Stimulated activated CD8-positive, alpha-beta memory T cell treated with anti-CD3 and anti-CD28 coated beads, Interleukin-4, amount 100 ng/mL, for 4 hours (primary cell): ENCODE data around the gene SEC16B.

Experiments
- DNase-seq, 2 donors: peaks; one replicate each; pipeline ENCODE4 v3.0.0-alpha.2; 2020; ENCODE audit warnings: low read depth in 2 of 2, low spot score in 1 of 2

The SEC16B gene

DNA sequence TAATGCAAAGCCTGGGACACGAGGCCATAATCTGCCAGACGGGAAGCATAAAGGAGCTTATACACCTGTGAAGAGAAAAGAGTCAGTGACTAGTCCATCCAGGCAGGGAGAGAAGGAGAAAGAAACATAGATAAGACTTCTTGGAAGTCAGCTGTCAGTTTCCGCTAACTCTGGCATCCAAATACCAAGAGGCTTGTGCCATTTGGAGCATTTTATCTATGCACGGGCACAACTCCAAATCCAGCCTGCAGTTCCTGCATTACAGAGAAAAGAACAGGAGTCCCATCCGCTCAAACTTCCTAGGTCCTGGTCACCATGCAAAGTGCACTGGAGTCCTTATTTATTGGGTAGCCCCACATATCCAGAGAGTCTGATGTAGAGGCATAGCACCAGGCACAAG lies 27.9 kb downstream of the SEC16B start:
- no peak for DNase-seq

DNA sequence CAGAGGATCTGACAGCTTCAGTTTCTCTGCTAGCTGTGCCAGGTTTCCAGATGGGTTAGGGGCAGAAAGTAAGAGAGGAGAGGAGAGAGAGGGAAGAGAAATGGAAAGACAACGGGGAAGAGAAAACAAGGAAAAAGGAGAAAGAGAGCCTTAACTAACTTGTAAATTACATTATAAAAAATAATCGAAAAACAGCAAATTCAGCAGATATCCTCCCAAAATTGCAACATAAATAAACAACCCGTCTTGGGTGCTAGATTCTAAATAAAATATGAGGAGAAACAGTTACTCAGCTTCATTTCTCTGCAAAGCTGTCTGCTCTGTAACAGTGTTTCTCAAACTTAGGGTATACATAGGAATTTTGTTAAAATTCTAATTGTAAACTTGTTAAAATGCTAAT lies 29.2 kb downstream of the SEC16B start:
- DNase-seq: no peak

DNA sequence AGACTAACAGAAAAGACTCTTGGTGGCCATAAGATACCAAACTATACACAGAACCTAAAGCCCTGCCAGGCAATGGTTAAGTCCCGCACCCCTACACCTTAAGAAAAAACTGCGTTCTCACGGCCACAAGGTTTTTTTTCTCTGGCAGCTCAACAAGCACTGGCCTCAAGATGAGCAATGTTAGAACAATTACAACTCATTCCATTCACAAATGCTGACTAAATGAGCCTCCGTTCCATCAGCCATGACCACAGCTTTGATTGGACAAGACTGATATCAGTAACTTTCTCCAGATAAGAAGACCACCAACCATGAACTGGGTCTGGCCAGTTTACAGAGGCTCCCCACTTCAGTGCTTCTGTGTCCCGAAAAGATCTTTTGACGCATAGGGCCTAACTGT lies 31.9 kb downstream of the SEC16B start:
- no peak for DNase-seq

DNA sequence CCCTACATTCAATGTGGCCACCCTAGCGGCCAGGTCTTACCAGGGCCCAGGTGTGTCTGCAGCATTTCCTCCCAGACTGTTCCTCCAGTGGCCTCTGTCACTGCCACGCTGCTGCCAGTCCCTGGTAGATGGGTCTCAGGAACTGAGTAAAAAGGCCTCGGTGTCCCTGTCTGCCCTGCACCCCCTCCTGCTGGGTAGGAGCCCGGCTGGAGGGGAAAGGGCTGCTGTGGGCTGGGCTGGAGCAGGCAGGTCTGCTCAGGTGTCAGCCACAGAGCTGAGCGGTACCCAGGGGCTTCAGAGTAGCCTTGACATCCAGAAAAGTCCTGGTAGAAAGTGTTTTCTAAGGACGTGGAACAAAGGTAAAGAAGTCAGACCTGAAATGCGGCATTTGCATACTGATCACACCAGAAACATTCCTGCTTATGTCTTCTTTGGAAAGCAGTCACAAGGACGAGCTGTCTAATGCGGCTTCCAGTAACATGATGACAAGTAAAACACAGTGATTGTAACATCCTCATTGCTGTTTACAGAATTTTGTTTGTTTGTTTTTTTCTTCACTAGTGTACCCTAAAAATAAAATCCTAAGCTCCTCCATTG lies 32.6 kb downstream of the SEC16B start:
- no peak for DNase-seq

DNA sequence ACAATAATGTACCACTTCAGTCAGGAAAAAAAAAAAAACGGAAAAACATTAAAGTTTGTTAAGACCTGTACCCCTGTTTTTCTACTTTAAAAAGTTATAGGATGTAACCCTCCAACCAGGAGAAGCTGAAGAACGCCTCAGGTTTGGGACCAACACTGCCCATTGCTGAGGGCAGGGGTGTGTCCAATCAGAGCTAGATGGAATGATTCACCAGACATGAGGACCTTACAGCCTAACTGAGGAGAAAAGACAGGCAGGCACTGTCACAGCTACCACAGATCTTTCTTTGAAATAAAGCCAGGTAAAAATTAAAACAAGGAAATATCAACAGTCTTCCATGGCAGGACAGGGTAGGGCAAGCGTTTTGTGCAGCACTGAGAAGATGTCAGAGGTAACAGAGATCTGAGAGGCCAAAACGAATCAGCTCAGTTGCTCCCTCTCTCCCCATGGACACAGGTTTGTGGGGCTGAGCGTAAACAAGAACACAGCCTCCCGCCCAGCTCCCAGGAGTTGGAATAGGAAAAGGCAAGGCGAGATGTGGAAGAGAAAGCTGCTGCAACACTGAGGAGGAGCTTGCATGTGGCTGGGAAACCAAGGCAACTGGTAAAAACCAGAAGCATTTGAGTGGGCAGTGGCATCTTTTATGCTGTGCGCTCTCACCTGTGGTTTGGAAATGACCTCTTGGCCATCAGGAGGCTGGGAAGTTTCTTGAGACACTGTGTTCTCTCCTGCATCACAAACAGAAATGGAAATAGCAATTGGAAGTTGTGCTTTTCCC lies 34.0 kb downstream of the SEC16B start:
- no peak for DNase-seq

DNA sequence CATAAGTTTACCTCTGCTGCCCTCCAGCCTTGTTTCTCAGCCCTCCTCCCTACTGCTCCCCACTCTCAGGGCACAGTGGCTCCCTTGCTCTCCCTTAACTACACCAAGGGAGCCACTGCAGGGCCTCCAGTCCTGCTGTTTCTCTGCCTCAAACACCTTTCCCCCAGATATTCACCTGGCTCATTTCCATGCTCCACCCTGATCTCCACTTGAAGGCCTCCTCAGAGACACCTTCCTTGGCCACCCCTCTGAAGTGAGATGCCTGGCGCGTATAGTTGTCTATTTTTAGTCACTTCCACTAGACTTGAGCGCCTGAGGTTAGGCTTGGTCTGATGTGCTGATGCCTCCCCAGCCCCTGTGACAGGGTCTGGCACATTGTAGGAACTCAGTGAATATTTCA lies 34.9 kb downstream of the SEC16B start:
- no peak for DNase-seq

DNA sequence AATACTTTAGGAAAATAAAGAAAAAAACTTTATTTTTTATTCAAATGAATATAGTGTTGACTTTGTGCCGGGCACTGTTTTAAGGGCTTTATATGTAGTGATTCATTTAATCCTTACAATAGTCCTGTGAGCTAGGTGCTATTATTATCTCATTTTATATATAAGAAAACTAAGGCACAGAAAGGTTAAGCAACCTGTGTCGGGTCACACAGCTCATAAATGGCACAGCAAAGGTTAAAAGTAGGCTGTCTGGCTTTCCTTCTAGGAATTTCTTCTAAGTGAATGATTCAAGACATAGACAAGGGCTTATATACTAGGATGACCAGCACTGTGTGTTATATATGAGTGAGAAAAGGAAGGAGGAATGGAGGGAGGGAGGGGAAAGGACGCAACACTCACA lies 35.4 kb downstream of the SEC16B start:
- no peak for DNase-seq

DNA sequence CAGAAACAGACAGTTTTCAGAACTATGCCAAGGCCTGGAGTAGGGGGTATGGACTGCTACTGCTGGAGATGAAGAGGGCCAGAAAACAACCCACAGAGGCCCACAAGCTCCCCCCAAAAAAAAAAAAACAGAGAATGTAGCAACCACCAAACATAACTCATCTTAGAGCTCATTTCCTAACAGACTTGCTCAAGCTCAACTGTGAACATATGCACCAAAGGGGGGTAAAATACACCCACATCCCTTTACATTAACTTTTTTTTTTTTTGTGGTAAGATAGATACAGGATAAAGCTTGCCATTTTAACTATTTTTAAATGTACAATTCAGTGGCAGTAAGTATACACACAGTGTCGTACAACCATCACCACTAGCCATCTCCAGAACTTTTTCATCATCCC lies 36.0 kb downstream of the SEC16B start:
- no peak for DNase-seq

DNA sequence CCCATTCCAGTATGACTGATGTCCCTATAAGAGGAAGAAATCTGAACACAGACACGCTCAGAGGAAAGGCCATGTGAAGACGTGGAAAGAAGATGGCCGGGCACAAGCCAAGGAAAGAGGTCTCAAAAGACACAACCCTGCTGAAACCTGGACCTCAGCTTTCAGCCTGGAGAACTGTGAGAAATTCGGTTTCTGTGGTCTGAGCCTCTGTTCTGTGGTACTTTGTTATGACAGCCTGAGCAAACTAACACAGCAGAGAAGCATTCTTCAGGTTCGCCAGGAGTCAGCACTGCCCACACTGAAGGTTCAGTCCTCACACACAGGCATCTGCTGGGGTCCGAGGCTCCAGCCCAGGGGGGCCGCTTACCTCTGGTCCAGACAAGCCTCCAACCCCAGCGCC lies 37.7 kb downstream of the SEC16B start:
- DNase-seq: no peak

DNA sequence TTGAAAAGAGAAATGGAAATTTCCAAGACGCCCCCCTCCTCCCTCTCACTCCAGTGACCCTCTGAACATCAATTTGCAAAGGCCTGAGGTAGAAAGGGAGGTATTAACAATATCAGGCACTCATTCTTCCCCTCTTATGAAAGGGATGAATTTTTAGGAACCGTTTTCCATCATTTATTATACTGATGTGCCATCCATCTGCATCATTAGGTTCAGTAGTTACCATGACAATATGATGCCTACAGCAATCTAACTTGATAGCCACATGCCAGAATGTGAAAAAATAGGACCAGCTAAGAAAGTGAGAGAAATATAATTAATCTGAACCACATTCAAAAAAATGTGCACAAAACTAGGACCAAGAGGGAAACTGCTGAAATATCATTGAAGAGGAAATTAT lies 40.9 kb downstream of the SEC16B start:
- DNase-seq: no peak

DNA sequence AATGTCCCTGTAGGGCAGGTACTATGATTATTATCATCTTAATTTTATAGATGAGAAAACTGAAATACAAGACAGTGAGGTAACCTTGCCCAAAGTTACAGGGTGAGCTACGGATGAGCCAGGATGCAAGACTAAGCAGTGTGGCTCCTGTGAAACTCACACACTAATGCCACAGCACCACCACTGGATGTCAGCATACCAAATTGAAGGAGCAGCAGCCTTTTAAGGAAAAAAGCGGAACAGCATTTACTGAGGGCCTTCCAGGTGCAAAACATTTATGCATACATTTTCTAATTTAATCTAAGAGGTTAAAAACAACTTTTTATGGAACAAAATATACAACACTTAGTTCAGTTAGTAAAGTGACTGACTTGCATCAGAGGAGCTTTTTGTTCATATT lies 41.7 kb downstream of the SEC16B start:
- DNase-seq: no peak

DNA sequence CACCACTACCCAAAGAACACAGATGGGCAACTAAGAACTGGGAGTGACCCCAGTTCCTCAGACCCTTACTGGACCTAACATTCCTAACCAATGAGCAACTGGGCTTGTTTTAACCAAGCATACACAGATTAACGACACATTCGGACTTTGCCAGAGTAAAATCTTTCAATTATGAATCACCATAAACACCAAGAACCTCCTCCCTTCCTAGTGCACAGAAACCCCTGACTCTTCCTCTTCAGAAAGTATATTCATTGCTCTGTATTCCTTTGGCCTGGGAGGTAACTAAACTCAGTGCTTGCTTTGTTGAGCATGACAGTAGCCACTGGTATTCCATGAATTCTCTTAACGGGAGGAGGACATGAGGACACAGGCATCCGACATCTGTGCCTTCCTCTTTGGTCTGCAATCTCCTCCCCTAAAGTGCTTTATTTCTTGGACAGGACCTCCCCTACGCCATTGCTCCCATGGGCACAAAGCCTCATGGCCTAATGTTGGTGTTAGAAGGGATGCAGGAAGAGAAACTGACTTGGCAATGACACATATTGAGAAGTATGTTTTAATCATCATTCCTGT lies 42.7 kb downstream of the SEC16B start:
- DNase-seq: no peak

DNA sequence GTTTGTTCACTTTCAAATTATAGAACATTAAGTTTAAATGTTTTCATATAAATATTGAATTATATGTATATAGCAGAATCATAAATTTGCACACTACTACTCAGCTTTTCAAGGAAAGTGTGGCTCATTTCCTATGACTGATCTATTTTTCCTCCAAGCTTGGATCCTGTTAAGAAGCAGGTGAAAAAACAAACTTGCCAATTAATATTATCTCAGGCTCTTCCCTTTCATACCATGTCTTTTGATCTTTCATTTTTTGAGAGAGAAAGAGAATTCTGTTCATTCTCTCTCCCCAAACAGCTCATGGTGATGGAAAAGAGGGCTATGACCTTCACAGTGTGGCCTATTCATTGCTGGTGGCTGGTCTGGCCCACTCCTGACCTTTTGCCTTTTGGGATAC lies 43.7 kb downstream of the SEC16B start:
- no peak for DNase-seq

DNA sequence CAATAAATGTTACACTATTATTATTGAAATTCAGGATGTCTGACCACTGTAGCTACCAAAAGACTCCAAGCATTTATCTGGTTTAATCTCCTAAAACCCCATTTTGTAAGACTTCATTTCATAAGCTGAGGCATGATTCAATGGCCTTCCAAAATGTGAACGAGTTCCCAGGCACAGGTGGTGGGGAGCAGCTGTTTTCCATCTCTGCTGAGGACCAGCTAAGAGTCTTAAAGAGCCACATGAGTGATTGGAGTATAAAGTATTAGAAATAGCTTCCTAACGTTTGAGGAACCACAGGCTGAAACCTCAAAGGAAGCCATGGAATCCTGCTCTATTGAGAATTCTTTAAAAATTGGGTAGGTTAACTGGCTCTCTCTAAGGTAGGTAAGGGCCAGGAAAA lies 44.9 kb downstream of the SEC16B start:
- no peak for DNase-seq

DNA sequence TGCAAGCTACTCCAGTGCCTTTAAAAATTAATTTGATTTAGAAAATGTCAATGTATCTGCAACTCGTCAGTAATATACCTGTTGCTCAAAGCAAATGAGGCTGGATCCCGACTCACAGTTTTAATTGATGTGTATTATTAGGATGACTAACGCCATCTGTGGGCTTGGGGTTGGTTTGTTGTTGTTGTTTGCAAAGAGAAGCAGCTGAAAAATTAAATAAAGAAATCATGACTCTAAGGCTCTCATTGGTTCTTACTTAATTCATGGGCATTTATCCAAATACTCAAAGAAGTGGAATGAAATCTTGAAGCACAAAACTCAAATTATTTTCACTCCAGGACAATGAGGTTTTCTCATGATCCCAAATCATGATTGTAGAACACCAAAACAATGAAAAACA lies 46.4 kb downstream of the SEC16B start:
- no peak for DNase-seq

DNA sequence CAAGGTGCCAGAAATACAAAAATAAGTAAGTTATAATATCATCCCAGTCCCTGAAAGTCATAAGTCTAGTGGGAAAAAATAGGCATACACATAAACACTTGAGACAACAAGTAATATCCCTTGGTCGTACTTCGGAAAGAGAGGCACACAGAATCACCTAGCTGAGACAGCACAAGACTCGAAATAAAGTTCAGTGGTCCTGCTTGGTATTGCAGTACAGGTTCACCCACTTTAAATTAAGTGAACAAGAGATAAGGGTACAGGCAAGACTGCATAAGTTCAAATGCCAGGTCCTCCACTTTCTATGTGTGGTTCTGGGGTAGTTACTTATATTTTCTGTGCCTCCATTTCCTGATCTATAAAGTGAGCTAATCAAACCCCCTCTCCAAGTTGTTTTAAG lies 47.6 kb downstream of the SEC16B start:
- no peak for DNase-seq

DNA sequence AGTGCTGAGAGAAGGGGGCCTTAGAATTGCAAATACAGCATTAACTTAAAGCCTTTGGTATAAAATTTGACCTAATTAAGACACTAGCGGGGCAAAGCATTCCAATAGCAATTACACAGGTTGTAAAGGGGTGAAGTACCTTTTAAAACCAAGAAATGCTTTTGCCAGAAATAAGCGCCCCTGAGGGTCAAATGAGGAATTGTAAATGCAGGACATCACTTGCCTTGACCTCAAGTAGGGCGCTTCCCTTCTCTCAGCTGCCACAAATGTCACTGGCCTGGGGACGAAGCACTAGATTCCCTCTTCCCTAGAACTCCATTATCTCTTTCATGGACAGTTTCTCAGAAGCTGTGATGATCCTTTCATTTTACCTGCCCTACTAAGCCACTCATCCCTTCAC lies 48.3 kb downstream of the SEC16B start:
- DNase-seq: no peak

DNA sequence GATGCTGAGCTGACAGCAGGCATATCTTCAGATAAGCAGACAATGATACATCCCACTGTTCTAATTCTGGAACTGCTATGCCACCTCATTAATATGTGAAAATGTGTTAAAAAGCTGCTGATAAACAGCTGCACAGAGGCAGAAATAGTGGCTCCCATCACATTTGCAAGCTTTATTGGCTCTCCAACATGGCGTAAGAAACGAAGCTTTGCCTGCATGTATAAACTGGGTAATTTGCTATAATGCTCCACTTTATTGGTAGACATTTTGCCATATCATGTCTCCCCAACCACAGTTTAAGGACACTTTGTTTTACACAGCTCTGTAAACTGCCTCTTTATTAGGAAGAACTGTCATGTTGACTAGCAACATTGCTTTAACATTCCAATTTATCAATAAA lies 49.8 kb downstream of the SEC16B start:
- no peak for DNase-seq

DNA sequence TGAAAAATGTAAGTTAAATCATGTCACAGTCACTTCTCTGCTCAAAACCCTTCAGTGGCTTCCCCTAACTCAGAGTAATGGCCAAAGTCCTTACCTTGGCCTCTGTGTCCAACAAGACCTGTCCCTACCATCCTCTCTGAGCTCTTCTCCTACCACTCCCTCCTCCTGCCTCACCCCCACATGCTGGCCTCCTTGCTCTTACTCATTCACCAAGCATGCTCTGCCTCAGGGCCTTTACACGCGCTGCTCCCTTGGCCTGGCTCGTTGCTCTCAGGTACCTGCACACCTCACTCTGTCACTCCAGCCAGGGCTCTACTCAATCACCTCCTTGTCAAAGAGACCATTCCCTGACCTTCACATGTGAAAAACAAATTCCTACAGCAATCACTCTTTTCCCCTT lies 54.2 kb downstream of the SEC16B start:
- no peak for DNase-seq

DNA sequence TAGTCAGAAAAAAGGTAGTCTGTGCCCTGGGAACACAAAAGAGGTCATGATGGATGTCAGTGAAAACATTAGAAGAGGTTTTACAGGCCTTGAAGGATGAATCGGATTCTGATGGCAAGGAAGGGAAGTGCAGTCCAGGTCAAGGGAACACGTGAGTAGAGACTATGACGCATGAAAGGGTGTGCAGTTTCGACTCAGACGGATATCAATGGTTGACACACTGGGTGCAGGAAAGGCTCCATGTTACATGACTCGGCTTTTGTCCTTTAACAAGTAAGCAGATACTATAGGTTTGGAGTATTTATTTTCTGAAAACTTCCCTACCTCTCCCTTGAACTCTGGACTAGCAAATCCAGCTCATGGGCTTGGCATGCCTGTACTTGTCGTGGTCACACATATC lies 55.3 kb downstream of the SEC16B start:
- DNase-seq: no peak

DNA sequence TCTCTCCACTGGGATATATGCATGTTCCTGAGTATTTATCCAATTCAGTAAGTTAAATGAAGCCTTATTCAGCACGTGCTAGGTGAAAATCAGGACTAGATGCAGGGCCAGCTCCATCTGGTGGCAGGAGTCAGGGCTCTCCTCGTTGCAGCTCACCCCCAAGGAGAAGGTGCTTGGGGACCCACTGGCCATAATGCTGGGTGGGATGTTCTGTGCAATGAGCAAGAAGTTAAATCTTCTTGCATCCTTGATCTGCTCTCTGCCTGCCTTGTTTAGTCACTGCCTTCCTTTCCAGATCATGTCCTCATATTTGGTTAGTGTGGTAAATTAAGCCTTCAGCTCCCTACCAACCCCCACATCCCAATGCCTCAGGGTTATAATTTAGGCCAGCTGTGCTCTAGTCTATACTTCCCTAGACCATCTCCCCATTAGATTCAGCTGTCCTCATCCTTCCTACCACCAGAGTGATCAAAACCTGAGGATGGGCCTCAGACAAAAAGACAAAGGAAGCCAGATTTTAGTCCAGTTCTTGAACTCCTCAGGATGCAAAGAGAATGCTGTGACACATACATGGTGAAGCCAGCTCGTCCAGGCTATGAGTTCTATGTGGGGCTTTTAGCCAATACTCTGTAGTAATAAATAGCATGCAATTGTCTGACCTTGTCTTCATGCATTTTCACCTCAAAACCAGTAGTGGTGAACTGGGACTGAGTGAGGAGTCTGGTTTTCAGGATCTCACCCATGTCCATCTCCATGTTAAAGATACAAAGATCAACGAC lies 55.9 kb downstream of the SEC16B start:
- DNase-seq: no peak

DNA sequence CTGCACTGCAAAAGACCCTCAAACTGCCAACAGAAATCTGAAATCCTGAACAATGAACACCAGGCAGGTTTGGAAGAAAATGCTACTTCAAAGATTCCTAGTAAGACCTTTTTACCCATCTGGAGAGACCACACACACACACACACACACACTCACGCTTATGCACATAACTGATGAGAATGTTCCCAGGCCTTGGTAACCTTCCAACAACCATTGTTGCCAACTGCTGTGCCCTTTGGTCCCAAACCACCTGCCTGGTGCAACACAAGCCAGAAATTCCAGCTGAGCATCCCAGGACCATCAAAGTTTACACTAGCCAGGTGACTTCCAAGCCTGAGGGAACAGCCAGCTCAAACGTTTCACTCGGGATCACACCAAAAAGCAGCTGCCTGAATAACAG lies 56.9 kb downstream of the SEC16B start:
- no peak for DNase-seq
